Measurements from ENCODE around the gene MISP3. TPM values are rescaled to one million over a fixed set of nuclear protein-coding genes. Genes with fewer than 3 reads are reported as not detected.
A peak's percentile ranks its signal among the peaks of the same experiment; 100 is the strongest.

Gene MISP3
- total RNA-seq, 3 donors from 2014 or later, result 4.6 to 6.4 (median 5.0) TPM

- TF ChIP-seq CTCF (IDR thresholded peaks at IDR 0.05), result no peak
- no peak for TF ChIP-seq POLR2A (IDR thresholded peaks at IDR 0.05)
- TF ChIP-seq POLR2AphosphoS5 (IDR thresholded peaks at IDR 0.05), result no peak
- no peaks in the 10 kb centered on the region for H3K9me3 ChIP-seq
Observed at GRCh38 chr19:14114439-14114838, 41.9 kb downstream of the MISP3 start.

GRCh38 chr19:14114854-14115253 is 42.3 kb downstream of the MISP3 start:
- no peak overlapping the region for H3K4me3 ChIP-seq
- TF ChIP-seq POLR2AphosphoS5 (IDR thresholded peaks at IDR 0.05) (no peak), POLR2A (IDR thresholded peaks at IDR 0.05) (no peak), CTCF (IDR thresholded peaks at IDR 0.05) (peak; percentile 27 to 52 (median 27))
- no peaks in the 10 kb centered on the region for H3K9me3 ChIP-seq
- intact Hi-C loops (cut with DNase I; ENCODE audit: low total_unique reads), result no loop called here
- H3K4me1 ChIP-seq, result peaks cover 27 to 30% of the 10 kb centered on the region in 2 donors
- H3K27me3 ChIP-seq, result no peaks in the 10 kb centered on the region
- H3K36me3 ChIP-seq, result no peaks in the 10 kb centered on the region
- no peak for DNase-seq (ENCODE audit: low spot score in 2 of 2)
- H3K27ac ChIP-seq, result peak overlapping the region; percentile 85 to 93

More at GRCh38 chr19:14114439-14114838, 41.9 kb downstream of the MISP3 start:
- Histone ChIP-seq H3K36me3 (no peaks in the 10 kb centered on the region), H3K27ac (peak overlapping the region; percentile 85 to 93), H3K4me3 (no peak overlapping the region), H3K4me1 (peaks cover 27 to 28% of the 10 kb centered on the region in 2 donors), H3K27me3 (no peaks in the 10 kb centered on the region)
- intact Hi-C loops (cut with DNase I; ENCODE audit: low total_unique reads), result no loop called here
- DNase-seq (ENCODE audit: low spot score in 2 of 2), result no peak

GRCh38 chr19:14115756-14116155 is 43.2 kb downstream of the MISP3 start:
- no peaks in the 10 kb centered on the region for H3K9me3 ChIP-seq
- peak overlapping the region in 2 of 3 donors; percentile 94 to 99 for H3K4me3 ChIP-seq
- peak overlapping the region; percentile 98 to 100 for H3K27ac ChIP-seq
- intact Hi-C loops (cut with DNase I; ENCODE audit: low total_unique reads), result no loop called here
- DNase-seq (ENCODE audit: low spot score in 2 of 2), result no peak
- H3K36me3 ChIP-seq, result no peaks in the 10 kb centered on the region
- H3K27me3 ChIP-seq, result no peaks in the 10 kb centered on the region
- peaks cover 27 to 30% of the 10 kb centered on the region in 2 donors for H3K4me1 ChIP-seq
- no peak for TF ChIP-seq POLR2A (IDR thresholded peaks at IDR 0.05)

GRCh38 chr19:14116525-14116917 is 43.9 kb downstream of the MISP3 start:
- peak overlapping the region; percentile 98 to 100 for H3K27ac ChIP-seq
- intact Hi-C loops (cut with DNase I; ENCODE audit: low total_unique reads), result no loop called here
- H3K4me1 ChIP-seq, result peaks cover 27 to 30% of the 10 kb centered on the region in 2 donors

GRCh38 chr19:14116918-14117578 is 44.5 kb downstream of the MISP3 start:
- Histone ChIP-seq H3K4me1 (peaks cover 27 to 30% of the 10 kb centered on the region in 2 donors), H3K4me3 (peak overlapping the region; percentile 94 to 99 (median 95)), H3K27ac (peak overlapping the region; percentile 98 to 100), H3K27me3 (no peaks in the 10 kb centered on the region), H3K36me3 (no peaks in the 10 kb centered on the region), H3K9me3 (no peaks in the 10 kb centered on the region)
- TF ChIP-seq CTCF (IDR thresholded peaks at IDR 0.05), result peak in 1 of 3 donors; percentile 9
- TF ChIP-seq POLR2A (IDR thresholded peaks at IDR 0.05), result no peak
- no peak for TF ChIP-seq POLR2AphosphoS5 (IDR thresholded peaks at IDR 0.05)
- DNase-seq (ENCODE audit: low spot score in 2 of 2), result no peak
- intact Hi-C loops (cut with DNase I; ENCODE audit: low total_unique reads), result no loop called here

More at GRCh38 chr19:14116525-14116917, 43.9 kb downstream of the MISP3 start:
- no peaks in the 10 kb centered on the region for H3K27me3 ChIP-seq
- DNase-seq (ENCODE audit: low spot score in 2 of 2), result no peak
- H3K4me3 ChIP-seq, result peak overlapping the region; percentile 94 to 99 (median 95)
- TF ChIP-seq POLR2AphosphoS5 (IDR thresholded peaks at IDR 0.05), result no peak
- no peak for TF ChIP-seq CTCF (IDR thresholded peaks at IDR 0.05)
- no peak for TF ChIP-seq POLR2A (IDR thresholded peaks at IDR 0.05)
- H3K9me3 ChIP-seq, result no peaks in the 10 kb centered on the region
- H3K36me3 ChIP-seq, result no peaks in the 10 kb centered on the region
